NCI-H2196 (cell line): ENCODE measurements around the gene ACYP1.

ENCODE experiments used
- DNase-seq: peaks from one replicate; lab custom pipeline; 2025; ENCODE audit not compliant: unreplicated experiment; lab: John Stamatoyannopoulos, UW

Gene ACYP1

DNA sequence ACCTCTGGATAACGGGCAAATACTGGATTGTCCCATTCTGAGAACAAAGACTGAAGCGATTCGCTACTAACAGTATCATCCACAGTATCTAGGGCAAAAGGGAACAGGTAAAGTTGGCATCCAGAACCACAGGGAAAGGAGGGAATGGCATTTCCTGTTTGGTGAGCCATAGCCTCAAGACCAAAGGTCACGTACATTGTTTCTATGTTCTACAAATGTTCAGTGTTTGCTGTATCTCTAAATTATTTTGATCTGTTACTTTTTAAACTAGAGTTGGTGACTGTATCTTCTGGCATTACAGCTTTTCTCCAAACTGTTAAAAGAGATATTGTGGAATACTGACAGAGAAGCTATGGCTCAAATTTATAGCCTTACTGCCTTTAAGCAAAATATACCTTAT is 22.2 kb downstream of the ACYP1 start:
- DNase-seq, result no peak

DNA sequence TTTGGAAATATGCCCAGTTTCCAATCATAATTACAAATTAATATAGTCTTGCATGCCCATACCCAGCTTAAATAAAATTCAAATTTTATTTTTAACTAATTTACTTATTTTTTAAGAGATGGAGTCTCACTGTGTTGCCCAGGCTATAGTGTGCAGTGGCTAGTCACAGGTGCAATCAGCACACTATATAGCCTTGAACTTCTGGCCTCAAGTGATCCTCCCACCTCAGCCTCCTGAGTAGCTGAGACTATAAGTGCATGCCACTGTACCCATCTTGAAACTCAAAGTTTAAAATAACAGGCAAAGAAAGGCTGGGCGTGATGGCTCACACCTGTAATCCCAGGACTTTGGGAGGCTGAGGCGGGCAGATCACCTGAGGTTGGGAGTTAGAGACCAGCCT is 22.9 kb downstream of the ACYP1 start:
- DNase-seq, result no peak

DNA sequence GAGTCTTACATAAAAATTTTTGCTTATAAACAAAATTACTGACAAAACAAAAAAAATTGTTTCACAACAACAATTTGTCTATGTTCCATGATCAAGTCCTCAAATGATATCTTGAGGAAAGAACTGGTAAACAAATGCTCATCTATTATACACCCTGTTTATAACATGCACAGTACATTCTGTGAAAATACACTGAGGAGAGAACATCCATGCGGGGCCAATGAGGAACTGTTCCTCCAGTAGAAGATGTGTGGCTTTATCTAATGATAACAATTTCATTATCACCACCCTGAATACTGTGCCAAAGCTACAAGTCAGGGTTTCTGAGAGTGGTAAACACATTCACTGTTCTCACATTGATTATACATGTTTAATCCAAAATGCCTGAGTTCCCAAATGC is 23.3 kb downstream of the ACYP1 start:
- DNase-seq, result no peak

DNA sequence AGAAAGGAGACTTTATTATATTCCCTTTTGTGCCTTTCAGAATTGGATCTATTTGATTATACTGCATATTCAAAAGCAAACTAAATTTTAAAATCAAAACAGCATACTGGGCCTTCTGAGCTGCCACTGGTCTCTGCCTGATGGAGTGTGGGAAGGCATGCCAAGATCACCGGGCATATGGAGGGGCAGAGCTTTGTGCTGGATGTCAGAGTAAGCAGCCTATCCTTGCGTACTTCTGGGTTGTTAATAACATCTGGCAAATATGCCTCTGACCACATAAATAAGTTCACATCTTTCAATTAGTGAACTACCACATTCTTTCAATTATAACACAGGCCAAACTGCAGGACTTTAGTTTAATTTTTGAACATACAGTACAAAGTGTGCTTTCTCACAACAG is 30.9 kb downstream of the ACYP1 start:
- DNase-seq, result no peak

DNA sequence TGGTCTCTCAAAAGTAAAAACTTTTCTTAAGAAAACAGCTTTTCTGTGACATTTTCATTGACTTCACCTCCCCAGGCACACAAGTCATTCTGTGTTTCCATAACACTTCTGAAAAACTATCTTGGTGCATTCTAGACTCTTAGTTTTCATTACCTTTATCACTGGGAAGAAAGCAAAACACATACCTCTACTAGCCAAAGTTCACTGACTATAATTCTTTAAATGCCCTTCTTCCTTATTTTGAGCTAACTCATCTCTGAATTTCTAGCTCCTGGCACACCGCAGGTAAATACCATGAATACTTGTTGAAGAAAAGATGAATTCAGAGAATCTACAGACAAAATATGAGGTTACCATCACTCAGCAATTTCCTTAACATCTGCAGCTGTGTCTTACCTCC is 33.7 kb downstream of the ACYP1 start:
- no peak for DNase-seq

DNA sequence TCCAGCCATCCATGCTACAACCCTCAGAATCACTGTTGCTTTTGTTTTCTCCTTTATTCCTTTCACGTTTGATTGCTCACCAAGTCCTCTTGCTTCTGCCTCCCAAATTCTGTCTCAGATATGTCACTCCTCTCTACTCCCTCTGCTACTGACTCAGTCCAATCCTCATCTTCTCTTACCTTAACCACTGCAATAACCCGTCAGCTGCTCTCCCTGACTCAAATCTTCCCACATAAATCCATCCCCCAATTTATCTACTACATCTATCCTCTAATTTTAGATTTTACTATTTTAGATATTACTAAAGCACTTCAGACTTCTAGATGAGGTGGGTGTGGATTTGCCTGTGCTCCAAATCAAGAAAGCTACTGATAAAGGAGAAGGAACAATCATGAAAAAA is 37.9 kb downstream of the ACYP1 start:
- no peak for DNase-seq

DNA sequence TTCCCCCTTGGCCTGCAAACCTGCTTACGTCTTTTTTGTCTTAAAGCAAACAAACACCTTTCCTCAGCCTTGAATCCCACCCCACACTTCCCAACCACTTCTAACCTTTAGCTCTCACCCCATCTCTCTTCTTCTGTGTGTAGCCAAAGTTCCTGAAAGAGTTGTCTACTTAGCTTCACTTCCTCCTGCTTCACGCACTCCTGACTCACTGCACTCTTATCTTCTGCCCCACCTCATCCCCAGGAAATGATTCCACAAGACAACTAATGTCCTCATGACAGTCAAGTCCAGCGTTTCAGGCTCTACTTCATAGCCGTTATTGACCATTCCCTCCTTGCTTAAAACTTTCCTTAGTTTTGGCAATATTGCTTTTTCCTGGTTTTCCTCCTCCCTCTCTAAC is 38.7 kb downstream of the ACYP1 start:
- DNase-seq, result no peak

DNA sequence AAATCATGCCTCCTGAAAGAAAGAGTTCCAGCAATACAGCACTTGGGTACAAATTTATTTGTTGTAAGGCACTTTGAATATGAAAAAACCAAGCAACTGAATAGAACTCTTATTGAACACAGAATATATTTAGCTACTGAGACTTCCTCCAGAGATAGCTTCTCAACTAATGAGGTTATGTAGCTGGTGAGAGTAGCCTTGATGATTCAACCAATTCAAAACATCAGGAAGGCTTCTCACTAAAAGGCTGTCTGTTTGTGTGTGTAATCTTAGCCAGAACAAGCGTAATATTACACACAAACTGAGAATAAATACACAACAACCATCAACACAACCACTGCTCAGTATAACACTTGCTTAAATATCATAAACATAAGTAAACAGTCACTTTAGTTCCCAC is 40.7 kb downstream of the ACYP1 start:
- DNase-seq, result no peak

DNA sequence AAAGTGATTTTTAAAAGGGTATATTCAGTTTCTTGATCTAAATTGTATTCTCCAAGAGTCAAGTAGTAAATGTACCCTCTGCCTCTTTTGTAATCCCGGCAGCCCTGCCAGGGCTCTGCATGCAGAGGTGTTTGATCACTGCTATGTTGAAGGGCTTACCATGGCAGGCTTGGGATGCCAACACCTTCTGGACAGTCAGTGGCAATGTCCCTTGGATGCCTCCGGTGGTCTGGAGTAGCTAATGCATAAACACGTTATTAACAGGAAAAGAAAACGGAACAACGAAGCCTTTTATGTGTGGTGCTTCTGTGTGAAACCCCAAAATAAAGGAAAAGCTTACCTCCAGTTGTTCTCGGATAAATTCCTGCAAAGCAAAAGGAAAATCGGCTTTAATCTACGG is 41.2 kb downstream of the ACYP1 start:
- peak; percentile 17 for DNase-seq

DNA sequence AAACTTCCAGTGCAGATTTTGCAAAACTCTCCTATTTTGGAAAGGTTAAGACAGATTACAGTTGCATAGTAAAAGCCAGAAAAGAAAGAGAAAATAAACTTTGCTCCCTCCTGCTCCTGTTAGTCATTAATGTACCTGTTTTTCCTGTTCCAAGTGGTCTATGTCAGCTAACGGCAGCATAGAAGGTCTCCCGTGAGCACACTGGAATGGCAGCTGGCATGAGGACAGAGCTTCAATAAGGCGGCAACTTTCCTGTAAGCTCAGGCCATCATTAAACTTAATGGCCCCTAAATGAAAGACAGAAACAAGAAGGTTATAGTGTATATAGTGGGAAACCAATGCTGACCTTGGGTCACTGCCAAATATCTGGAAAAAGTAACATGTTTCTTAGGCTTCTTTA is 45.1 kb downstream of the ACYP1 start:
- no peak for DNase-seq

DNA sequence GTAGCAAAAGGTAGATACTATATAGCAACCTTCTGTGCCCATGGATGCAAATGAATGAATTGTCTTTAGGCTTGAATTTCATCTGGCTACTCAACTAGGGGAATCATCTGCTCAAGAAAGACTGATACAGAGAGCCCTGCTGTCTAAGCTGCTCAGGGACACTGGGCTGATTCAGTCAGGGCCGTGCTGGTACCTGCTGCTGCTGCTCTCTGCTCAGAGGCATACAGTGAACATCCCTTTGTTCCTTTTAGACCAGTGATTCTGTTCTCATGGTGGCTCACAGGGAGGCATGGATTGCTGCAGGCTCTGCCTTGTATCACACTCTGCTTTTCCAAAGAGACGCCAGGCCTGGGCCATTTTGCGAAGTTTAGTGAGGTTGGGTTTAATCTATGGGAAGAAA is 47.0 kb downstream of the ACYP1 start:
- no peak for DNase-seq

DNA sequence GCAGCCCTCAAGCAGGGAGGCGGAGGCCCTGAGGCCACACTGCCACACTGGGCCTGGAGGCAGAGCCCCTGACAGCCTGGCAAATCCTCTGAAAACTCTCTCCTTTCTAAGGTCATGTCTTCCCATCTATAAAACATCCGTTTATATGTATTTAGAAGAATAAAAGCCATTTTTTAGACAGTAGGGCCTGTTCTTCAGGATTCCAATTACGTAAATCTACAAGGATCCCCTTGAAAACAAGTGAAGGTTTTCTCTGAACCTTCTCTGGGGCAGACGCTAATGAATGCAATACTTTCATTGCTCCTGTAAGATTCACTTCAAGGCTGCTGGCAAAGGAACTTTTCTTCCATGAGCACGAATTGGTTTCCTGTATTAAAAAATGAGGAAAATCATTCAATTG is 48.3 kb downstream of the ACYP1 start:
- no peak for DNase-seq

DNA sequence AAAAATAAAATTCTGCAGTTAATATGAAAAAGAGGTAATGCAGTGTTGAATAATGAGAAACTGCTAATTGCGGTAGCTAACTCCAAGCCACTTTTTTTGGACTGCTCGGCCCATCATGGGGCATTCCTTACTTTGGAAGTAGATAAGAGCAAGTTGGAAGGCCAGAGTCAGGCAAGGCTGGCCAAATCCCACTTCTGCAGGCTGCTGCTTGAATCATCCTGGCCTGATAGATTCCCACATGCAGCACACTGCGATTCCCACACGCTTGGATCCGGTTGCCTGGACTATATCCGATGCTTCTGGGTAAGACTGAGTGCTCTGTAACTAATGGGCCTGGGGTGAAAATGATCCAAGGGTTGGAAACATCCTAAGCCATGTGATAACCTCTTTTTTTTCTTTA is 50.5 kb downstream of the ACYP1 start:
- no peak for DNase-seq

DNA sequence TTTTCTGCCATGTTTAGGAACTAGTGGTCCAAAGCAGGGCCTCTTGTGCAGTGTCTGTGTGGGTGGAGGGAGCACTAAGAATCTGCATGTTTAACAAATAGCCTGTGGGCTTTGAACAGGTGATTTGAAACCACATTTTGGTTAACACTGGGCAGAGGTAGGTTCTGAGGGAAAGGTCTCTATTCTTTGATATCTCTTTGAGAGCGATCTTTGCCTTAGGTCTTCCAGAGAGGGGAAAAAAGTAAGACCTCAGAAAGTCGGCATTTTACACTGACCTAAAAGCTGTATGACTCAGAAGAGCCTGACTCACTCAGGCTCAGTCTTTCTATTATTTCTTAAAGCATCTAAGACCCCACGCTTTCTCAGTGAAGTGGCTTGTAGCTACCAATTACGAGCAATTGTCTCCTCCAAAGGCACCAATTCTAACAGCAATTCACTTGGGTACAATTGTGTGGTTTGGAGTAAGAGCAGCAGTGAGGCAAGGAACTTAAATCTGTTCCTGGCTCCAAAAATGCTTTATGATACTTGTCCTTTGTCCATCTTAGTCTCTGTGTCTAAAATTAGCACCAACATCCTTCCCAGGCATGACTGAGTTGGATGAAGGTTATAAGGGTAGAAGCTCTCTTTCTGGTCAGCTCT is 52.3 kb downstream of the ACYP1 start:
- DNase-seq, result no peak

DNA sequence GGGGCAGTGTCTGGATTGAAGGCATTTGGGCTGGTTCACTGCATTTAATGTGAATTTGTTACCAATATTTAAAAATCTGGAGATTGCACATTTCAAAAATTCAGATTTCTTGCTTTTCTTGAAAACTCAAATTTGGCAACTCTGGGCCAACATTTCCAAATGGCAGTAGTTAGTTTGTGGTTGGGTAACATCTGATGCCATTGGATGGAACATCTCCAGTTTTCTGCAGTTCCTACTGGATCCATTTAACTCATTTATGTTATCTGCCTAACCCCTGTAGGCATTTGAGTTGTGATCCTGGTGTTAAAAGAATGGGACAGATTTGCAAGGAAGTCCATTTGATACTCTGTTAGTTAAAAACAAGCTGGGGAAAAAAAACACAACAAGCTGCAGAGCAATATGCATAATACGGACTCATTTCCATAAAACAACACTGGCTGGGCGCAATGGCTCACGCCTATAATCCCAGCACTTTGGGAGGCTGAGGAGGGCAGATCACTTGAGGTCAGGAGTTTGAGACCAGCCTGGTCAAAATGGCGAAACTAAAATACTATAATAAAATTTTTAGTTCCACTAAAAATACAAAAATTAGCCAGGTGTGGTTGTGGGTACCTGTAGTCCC is 53.2 kb downstream of the ACYP1 start:
- DNase-seq, result no peak

DNA sequence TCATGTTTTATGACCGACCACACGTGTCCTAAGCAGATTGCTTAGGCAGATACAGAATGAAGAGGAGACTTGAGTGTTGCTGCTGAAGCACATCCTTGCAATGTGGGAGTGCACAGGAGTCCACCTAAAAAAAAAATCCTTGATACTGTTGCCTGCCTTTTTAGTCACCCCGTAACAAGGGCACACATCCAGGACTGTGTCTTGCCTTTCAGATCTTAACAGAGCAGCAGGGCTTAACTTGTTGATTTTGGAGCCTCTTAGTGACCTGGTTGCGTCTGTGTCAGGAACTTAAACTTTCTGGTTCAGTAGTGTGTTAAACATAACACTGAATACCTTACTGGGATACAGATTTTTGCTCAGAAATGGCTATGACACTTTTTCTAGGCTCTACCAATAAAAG is 54.6 kb downstream of the ACYP1 start:
- DNase-seq, result no peak

DNA sequence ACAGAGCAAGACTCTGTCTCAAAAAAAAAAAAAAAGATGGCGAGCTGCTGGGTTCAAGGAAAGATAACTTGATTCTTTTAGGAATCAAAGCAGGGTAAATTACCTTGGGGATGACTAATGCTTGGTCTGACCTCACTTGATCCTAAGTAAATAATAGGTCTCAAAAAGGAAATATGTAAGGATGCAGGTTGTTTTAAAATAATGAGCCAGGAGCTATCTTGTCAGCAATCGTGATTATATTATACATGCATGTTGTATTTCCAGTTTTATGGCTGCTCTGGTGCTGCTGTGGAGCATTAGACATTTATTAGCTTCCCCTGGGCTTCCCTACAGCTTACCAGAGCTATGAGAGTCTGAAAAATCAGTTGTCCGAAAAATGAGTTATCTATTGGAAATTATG is 58.5 kb downstream of the ACYP1 start:
- DNase-seq, result no peak

DNA sequence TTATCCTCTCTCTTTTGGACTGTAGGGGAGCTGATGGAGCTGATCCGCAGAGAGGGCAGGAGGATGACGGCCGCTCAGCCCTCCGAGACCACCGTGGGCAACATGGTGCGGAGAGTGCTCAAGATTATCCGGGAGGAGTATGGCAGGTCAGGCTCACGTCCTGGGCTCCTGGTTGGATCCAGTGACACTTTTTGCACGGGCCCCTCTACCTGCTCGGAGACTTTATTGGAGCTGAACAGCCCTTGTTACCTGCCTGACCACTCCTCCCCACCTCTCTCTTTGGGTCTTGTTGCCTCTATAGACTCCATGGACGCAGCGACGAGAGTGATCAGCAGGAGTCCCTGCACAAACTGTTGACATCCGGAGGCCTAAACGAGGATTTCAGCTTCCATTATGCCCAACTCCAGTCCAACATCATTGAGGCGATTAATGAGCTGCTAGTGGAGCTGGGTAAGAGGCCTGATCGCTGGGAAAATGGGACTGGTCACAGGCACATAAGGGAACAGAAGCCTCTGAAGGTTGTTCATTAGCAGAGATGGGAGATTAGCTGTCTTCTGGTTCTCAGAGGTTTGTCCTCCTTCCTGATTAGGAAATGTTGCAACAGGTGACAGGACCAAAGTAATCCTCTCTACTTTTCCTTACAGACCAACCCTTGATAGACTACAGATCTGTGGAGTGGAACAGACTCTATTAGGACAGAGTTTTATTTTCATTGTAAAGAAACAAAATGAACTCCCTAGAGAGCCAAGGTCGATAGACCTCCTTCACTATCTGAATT is 60.4 kb downstream of the ACYP1 start:
- no peak for DNase-seq
